GM12892 (cell line): Measurements from ENCODE around the gene LRMDA.

Source experiments
- POLR2A ChIP-seq: IDR thresholded peaks from 2 replicates; pipeline ENCODE4 v1.6.1; 2011; ENCODE audit warnings: low read depth, low read length, control low read depth
- POLR2AphosphoS5 ChIP-seq: IDR thresholded peaks from 2 replicates; pipeline ENCODE4 v1.6.1; 2011; ENCODE audit warnings: low read depth, low read length, control low read depth

- TF ChIP-seq POLR2A (no peak), POLR2AphosphoS5 (no peak)
These were observed 173.7 kb downstream of the LRMDA start for GRCh38 chr10:75605096-75605495.
